Chondrocyte (in vitro differentiated cells): ENCODE data around the gene ZNF195. TPM values are rescaled to one million over a fixed set of nuclear protein-coding genes. Genes with fewer than 3 reads are reported as not detected.
"Not testable (repeated sequence)": the region's sequence is repeated elsewhere in the genome, so short reads cannot be mapped to it uniquely, and the experiment has no call there.

ENCODE experiments used
- DNase-seq: peaks from one replicate; pipeline ENCODE4 v3.0.0; 2021; ENCODE audit warnings: mixed read lengths, low spot score
- H3K27ac Mint-ChIP-seq: one replicate; pipeline ENCODE4 v1.8.0; 2021; ENCODE audit warnings: mild to moderate bottlenecking, moderate library complexity, mixed read lengths; ENCODE audit not compliant: unreplicated experiment
- H3K27me3 Mint-ChIP-seq: 2 replicates; pipeline ENCODE4 v1.8.0; 2021; ENCODE audit warnings: low read depth, mixed read lengths
- H3K36me3 Mint-ChIP-seq: 2 replicates; pipeline ENCODE4 v1.8.0; 2021; ENCODE audit warnings: low read depth, mixed read lengths
- H3K4me1 Mint-ChIP-seq: 2 replicates; pipeline ENCODE4 v1.8.0; 2021; ENCODE audit warnings: low read depth, mild to moderate bottlenecking, mixed read lengths
- H3K4me3 Mint-ChIP-seq: one replicate; pipeline ENCODE4 v1.8.0; 2021; ENCODE audit warnings: mild to moderate bottlenecking, moderate library complexity, mixed read lengths; ENCODE audit not compliant: unreplicated experiment
- H3K9me3 Mint-ChIP-seq: 2 replicates; pipeline ENCODE4 v1.8.0; 2021; ENCODE audit warnings: low read depth, mixed read lengths
- CTCF ChIP-seq: fragments of 200-600 bp; sonication (generic); IDR thresholded peaks from 2 replicates; pipeline ENCODE4 v1.5.0; 2021; ENCODE audit warnings: antibody characterized with exemption, mild to moderate bottlenecking, moderate library complexity
- total RNA-seq: library from RNA; stranded (reverse); gene quantifications from 3 replicates; pipeline ENCODE4 v1.2.1, GENCODE V29; 2021

ZNF195 gene
- total RNA-seq, 1 donor from 2014 or later: 18.1 TPM

- Mint-ChIP-seq H3K36me3 (peaks cover 5% of the 10 kb centered on the region), H3K4me1 (peaks cover 8% of the 10 kb centered on the region), H3K9me3 (peaks cover 5% of the 10 kb centered on the region), H3K27me3 (peaks cover 11% of the 10 kb centered on the region), H3K27ac (no peak overlapping the region), H3K4me3 (no peak overlapping the region)
- no peak for TF ChIP-seq CTCF
- no peak for DNase-seq
Measured at GRCh38 chr11:3338569-3339339, 40.2 kb downstream of the ZNF195 start.

- not testable (repeated sequence) for DNase-seq, H3K4me1 Mint-ChIP-seq, H3K4me3 Mint-ChIP-seq, H3K9me3 Mint-ChIP-seq, H3K27me3 Mint-ChIP-seq, H3K27ac Mint-ChIP-seq, H3K36me3 Mint-ChIP-seq
Measured at GRCh38 chr11:3336420-3336819, 42.5 kb downstream of the ZNF195 start.

GRCh38 chr11:3333157-3333556, 45.8 kb downstream of the ZNF195 start:
- not testable (repeated sequence) for H3K4me1 Mint-ChIP-seq, H3K27me3 Mint-ChIP-seq, H3K36me3 Mint-ChIP-seq, H3K27ac Mint-ChIP-seq, H3K4me3 Mint-ChIP-seq, DNase-seq, H3K9me3 Mint-ChIP-seq

DNA sequence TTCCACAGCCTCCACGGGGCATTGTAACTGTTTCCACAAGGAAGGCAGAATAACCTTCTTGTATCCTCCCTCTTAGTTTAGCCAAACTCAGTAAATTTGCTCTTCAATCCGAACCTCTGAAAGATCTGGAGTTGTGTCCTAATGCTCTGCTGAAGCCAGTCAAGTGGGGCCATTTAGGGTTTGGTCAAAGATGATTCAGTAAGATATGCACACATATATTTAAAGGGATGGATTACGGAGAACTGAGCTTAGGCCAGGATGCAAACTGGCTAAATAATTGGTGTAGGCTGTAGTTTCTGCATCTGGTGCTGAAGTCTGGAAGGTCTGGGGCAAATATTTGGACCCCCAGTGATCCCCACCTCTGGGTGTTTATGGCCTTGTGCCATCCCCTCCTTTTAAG, 47.9 kb downstream of the ZNF195 start:
- DNase-seq, H3K27me3 Mint-ChIP-seq, H3K9me3 Mint-ChIP-seq, H3K4me1 Mint-ChIP-seq, H3K4me3 Mint-ChIP-seq, H3K27ac Mint-ChIP-seq, H3K36me3 Mint-ChIP-seq: not testable (repeated sequence)

DNA sequence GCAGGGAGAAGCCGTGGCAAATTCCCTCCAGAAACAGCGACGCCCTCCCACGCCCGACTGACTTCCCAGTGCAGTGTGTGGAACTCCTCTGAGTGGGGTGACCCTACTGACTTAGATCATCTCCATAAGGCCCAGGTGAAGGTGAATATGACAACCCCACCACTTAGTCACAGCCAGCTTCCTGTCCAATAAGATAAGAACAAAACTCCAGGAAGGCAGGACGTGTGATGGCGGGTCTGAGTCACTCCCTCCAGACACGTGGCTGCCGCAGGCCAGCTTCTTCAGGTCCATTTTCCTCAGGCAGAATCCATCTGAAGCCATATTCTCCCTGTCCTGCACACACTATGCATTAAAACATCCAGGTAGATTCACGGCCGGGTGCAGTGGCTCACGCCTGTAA, 48.9 kb downstream of the ZNF195 start:
- not testable (repeated sequence) for H3K9me3 Mint-ChIP-seq, H3K4me1 Mint-ChIP-seq, H3K27me3 Mint-ChIP-seq, H3K27ac Mint-ChIP-seq, H3K4me3 Mint-ChIP-seq, DNase-seq, H3K36me3 Mint-ChIP-seq

DNA sequence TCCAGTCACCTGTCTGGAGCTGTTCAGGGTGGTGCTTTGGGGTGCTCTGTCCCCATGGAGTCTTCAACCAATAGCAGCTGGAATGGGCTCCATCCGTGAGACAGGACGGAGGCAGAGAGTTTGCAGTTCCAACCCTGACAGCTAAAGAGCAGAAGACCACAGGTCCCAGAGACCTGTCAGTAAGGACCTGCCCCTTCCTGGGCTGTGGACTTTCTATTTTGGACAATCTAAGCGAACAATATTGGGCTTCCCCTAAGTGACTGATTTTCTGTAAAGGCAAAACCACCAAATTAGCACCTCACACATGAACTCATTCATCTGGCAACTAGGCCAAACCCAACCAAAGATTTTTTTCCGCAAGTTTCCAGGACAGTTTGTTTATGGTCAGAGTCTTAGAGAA, 50.4 kb downstream of the ZNF195 start:
- not testable (repeated sequence) for H3K36me3 Mint-ChIP-seq, DNase-seq, H3K4me3 Mint-ChIP-seq, H3K4me1 Mint-ChIP-seq, H3K9me3 Mint-ChIP-seq, H3K27me3 Mint-ChIP-seq, H3K27ac Mint-ChIP-seq

DNA sequence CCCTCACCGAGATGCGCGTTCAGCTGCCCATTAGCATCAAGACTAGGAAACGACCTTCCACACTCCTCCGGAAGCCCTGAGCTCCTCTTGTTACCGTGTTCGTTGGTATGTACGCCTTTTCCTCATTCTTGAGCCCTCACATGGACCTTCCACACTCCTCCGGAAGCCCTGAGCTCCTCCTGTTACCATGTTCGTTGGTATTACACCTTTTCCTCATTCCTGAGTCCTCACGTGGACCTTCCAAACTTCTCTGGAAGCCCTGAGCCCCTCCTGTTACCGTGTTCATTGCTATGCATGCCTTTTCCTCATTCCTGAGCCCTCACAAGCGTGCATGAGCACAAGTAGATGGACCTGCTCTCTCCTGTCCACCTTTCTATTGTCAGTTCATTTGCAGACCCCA, 52.5 kb downstream of the ZNF195 start:
- H3K4me3 Mint-ChIP-seq: not testable (repeated sequence)

GRCh38 chr11:3324724-3325123, 54.2 kb downstream of the ZNF195 start:
- not testable (repeated sequence) for H3K27ac Mint-ChIP-seq, H3K4me1 Mint-ChIP-seq, H3K27me3 Mint-ChIP-seq, H3K36me3 Mint-ChIP-seq, DNase-seq, H3K9me3 Mint-ChIP-seq, H3K4me3 Mint-ChIP-seq
- peak; percentile 8 for TF ChIP-seq CTCF

More for the DNA sequence above, 52.5 kb downstream of the ZNF195 start:
- DNase-seq, H3K27ac Mint-ChIP-seq, H3K4me1 Mint-ChIP-seq, H3K9me3 Mint-ChIP-seq, H3K27me3 Mint-ChIP-seq, H3K36me3 Mint-ChIP-seq: not testable (repeated sequence)

Other genes starting within 250 kb of the ZNF195 start
- 43.9 to 78.9 TPM (median 47.6 TPM) in 3 replicates for gene OSBPL5, start 213.8 kb downstream of the ZNF195 start, total RNA-seq
- gene MRGPRG, start 160.3 kb downstream of the ZNF195 start, total RNA-seq: not detected in 3 replicates
- gene MRGPRE, start 146.7 kb downstream of the ZNF195 start, total RNA-seq: not detected in 3 replicates